ENCODE measurements around the gene SNRPB. TPM values are rescaled to one million over a fixed set of nuclear protein-coding genes. Genes with fewer than 3 reads are reported as not detected.

The SNRPB gene
- total and polyA plus RNA-seq, 8 donors: 86.0 to 132 (median 124) TPM

DNA sequence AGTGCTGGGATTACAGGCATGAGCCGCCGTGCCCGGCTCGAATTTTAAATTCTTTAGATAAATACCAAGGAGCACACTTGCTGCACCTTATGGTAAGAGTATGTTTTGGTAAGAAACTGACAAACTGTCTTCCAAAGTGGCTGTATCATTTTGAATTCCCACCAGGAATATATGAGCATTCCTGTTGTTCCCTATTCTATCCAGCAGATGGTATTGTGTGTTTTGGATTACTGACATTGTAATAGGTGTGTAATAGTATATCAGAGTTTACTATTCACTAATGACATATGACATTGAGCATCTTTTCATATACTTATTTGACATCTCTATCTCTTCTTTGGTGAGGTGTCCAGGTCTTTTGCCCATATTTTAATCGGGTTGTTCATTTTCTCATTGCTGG lies 49.3 kb downstream of the SNRPB start:
- intact Hi-C loops (cut with DNase I): no loop called here
- no peaks in the 10 kb centered on the region for H3K4me1 ChIP-seq
- no peak for ATAC-seq
- peaks cover 0 to 3% of the 10 kb centered on the region in 2 donors for H3K9me3 ChIP-seq
- H3K4me3 ChIP-seq: no peak overlapping the region
- DNase-seq: no peak
- H3K27me3 ChIP-seq: peaks cover 0 to 16% of the 10 kb centered on the region in 2 donors
- H3K27ac ChIP-seq: no peak overlapping the region
- no peaks in the 10 kb centered on the region for H3K36me3 ChIP-seq
- TF ChIP-seq, protein P1, sequence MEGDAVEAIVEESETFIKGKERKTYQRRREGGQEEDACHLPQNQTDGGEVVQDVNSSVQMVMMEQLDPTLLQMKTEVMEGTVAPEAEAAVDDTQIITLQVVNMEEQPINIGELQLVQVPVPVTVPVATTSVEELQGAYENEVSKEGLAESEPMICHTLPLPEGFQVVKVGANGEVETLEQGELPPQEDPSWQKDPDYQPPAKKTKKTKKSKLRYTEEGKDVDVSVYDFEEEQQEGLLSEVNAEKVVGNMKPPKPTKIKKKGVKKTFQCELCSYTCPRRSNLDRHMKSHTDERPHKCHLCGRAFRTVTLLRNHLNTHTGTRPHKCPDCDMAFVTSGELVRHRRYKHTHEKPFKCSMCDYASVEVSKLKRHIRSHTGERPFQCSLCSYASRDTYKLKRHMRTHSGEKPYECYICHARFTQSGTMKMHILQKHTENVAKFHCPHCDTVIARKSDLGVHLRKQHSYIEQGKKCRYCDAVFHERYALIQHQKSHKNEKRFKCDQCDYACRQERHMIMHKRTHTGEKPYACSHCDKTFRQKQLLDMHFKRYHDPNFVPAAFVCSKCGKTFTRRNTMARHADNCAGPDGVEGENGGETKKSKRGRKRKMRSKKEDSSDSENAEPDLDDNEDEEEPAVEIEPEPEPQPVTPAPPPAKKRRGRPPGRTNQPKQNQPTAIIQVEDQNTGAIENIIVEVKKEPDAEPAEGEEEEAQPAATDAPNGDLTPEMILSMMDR (IDR thresholded peaks at IDR 0.05): no peak

DNA sequence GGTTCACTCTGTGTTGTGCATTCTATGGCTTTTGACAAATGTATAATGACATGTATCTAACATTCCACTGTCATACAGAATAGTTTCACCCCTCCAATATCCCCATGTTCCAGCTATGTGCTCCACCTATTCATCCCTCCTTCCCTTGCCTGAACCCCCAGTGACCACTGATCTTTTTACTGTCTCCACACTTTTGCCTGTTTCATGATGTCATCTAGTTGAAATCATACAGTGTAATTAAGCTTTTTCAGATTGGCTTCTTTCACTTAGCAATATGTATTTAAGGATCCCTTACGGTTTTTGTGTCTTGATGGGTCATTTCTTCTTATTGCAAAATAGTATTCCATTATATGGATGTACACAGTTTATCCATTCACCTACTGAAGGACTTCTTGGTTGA lies 50.1 kb downstream of the SNRPB start:
- TF ChIP-seq, protein P1 (IDR thresholded peaks at IDR 0.05): no peak
- Histone ChIP-seq H3K9me3 (peaks cover 0 to 3% of the 10 kb centered on the region in 2 donors), H3K27me3 (peaks cover 0 to 17% of the 10 kb centered on the region in 2 donors), H3K27ac (no peak overlapping the region), H3K4me1 (no peaks in the 10 kb centered on the region), H3K36me3 (no peaks in the 10 kb centered on the region), H3K4me3 (no peak overlapping the region)
- ATAC-seq (no peak), DNase-seq (no peak)
- intact Hi-C loops (cut with DNase I): no loop called here

DNA sequence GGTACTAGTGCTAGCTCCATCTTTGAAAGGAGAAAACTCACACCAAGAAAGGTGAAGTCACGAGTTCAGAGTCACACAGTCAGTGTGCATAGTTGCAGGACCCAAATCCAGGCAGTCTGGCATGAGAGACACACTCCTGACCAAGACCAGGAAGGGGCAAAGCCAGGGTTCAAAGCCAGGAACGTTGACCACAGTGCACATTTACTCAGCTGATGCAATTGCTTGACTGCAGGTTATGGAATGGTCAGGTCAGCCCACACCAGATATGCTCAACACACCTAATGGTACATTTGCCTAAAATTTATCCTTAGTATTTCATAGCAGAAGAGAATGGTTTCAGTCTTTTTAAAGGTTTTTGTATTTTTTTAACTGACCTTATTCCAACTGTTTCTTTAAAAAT lies 52.2 kb downstream of the SNRPB start:
- DNase-seq (no peak), ATAC-seq (no peak)
- TF ChIP-seq, protein P1 (IDR thresholded peaks at IDR 0.05): no peak
- intact Hi-C loops (cut with DNase I): no loop called here
- Histone ChIP-seq H3K9me3 (no peaks in the 10 kb centered on the region), H3K27me3 (peaks cover 0 to 31% of the 10 kb centered on the region in 2 donors), H3K27ac (no peak overlapping the region), H3K4me1 (no peaks in the 10 kb centered on the region), H3K36me3 (no peaks in the 10 kb centered on the region), H3K4me3 (no peak overlapping the region)

DNA sequence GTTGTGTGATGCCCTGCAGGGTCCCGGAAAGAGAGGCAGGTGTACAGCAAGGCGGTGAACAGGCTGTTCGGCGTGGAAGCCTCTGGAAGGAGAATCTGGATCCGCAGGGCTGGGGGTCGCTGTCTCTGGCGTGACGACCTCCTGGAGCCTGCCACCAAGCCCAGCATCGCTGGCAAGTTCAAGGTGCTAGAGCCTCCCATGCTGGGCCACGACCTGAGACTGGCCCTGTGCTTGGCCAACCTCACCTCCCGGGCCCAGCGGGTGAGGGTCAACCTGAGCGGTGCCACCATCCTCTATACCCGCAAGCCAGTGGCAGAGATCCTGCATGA lies 53.4 kb downstream of the SNRPB start:
- no peak for DNase-seq
- Histone ChIP-seq H3K36me3 (no peaks in the 10 kb centered on the region), H3K9me3 (no peaks in the 10 kb centered on the region), H3K4me1 (no peaks in the 10 kb centered on the region), H3K4me3 (no peak overlapping the region), H3K27ac (no peak overlapping the region), H3K27me3 (peaks cover 0 to 31% of the 10 kb centered on the region in 2 donors)
- TF ChIP-seq, protein P1 (IDR thresholded peaks at IDR 0.05): no peak
- intact Hi-C loops (cut with DNase I): no loop called here
- ATAC-seq: no peak

DNA sequence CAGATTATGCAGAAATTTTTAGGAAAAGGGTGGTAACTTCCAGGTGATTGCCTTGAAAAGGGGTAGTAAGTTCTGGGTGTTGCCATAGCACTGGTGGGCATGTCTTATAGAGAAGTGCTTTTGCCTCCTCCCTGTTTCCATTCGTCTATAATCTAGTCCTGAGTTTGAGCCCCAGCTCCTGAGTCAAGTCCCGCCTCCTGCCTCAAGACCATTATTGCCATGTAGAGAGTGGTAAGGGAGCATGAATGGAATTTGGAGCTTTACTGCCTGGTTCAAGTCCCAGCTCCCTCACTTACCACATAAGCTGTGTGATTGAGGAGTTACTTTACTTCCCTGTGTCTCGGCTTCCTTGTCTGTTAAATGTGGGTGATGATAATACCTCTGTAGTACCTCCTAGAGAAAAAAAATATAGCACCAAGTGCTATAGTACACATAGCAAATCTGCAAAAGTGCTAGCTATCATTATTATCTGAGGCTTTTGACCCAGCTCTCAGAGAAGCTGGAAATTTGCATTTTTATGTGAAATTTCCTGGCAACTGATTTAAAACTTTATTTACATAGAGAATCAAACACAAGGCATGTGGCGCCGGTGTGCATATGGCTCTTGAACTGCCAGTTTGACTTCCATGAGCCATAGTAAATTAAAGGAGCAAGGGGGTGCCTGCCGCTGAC lies 53.9 kb downstream of the SNRPB start:
- TF ChIP-seq, protein P1 (IDR thresholded peaks at IDR 0.05): no peak
- H3K4me3 ChIP-seq: no peak overlapping the region
- no peaks in the 10 kb centered on the region for H3K4me1 ChIP-seq
- peaks cover 0 to 31% of the 10 kb centered on the region in 2 donors for H3K27me3 ChIP-seq
- no peaks in the 10 kb centered on the region for H3K36me3 ChIP-seq
- DNase-seq (no peak), ATAC-seq (no peak)
- intact Hi-C loops (cut with DNase I): no loop called here
- no peak overlapping the region for H3K27ac ChIP-seq
- H3K9me3 ChIP-seq: no peaks in the 10 kb centered on the region

Other genes starting within 250 kb of the SNRPB start
- under 1 TPM in 1 of 2 donors, not detected in 1; 0.37 TPM for gene TGM3, start 174.8 kb downstream of the SNRPB start, total RNA-seq
- under 1 TPM in 4 of 6 donors, not detected in 2; 0.20 to 0.34 (median 0.23) TPM for gene TGM3, start 174.8 kb downstream of the SNRPB start, polyA plus RNA-seq (ENCODE audit: insufficient read length in 6 of 6)
- gene TGM6, start 89.9 kb downstream of the SNRPB start, total RNA-seq: not detected
- gene TGM6, start 89.9 kb downstream of the SNRPB start, polyA plus RNA-seq (ENCODE audit: insufficient read length in 6 of 6): not detected
- 1 to 10 TPM; 8.4 to 8.6 TPM for gene ZNF343, start 38.1 kb upstream of the SNRPB start, total RNA-seq
- 10 to 100 TPM; 14.5 to 19.3 (median 15.2) TPM for gene ZNF343, start 38.1 kb upstream of the SNRPB start, polyA plus RNA-seq (ENCODE audit: insufficient read length in 6 of 6)
- gene TMC2, start 65.8 kb upstream of the SNRPB start, total RNA-seq: under 1 TPM in 1 of 2 donors, not detected in 1; 0.24 TPM
- gene TMC2, start 65.8 kb upstream of the SNRPB start, polyA plus RNA-seq (ENCODE audit: insufficient read length in 6 of 6): under 1 TPM; 0.10 to 0.37 (median 0.18) TPM
- 100 to 1,000 TPM in 1 of 2 donors, 10 to 100 TPM in 1; 81.0 to 182 TPM for gene NOP56, start 181.8 kb upstream of the SNRPB start, total RNA-seq
- 100 to 1,000 TPM; 195 to 241 (median 207) TPM for gene NOP56, start 181.8 kb upstream of the SNRPB start, polyA plus RNA-seq (ENCODE audit: insufficient read length in 6 of 6)
- 10 to 100 TPM; 51.7 to 64.8 TPM for gene IDH3B, start 193.4 kb upstream of the SNRPB start, total RNA-seq
- 100 to 1,000 TPM; 109 to 129 (median 114) TPM for gene IDH3B, start 193.4 kb upstream of the SNRPB start, polyA plus RNA-seq (ENCODE audit: insufficient read length in 6 of 6)
- 10 to 100 TPM in 1 of 2 donors, 1 to 10 TPM in 1; 10.0 to 11.9 TPM for gene EBF4, start 222.0 kb upstream of the SNRPB start, total RNA-seq
- gene EBF4, start 222.0 kb upstream of the SNRPB start, polyA plus RNA-seq (ENCODE audit: insufficient read length in 6 of 6): 10 to 100 TPM; 37.4 to 55.9 (median 44.2) TPM

Data from left lung (tissue), 10 donors.